Neural cell (in vitro differentiated cells): ENCODE results near the gene ARHGEF2. TPM values are rescaled to one million over a fixed set of nuclear protein-coding genes. Genes with fewer than 3 reads are reported as not detected.

ENCODE experiments used
- H2AFZ ChIP-seq: fragments of 200-600, 300-800 bp; sonication (generic), shearing (Covaris generic); 2 replicates; pipeline ENCODE4 v1.6.0; 2014; ENCODE audit warnings: low read depth, mild to moderate bottlenecking, antibody characterized with exemption, low read length, moderate library complexity
- H3F3A ChIP-seq: fragments of 200-600 bp; shearing (Covaris generic); 2 replicates; pipeline ENCODE4 v1.6.1; 2016; ENCODE audit warnings: mild to moderate bottlenecking, moderate library complexity, mixed read lengths, antibody characterized with exemption, low read length; ENCODE audit not compliant: insufficient read depth, poor library complexity, severe bottlenecking
- H3K27ac ChIP-seq: fragments of 200-600, 300-800 bp; sonication (generic), shearing (Covaris generic); 2 replicates; pipeline ENCODE4 v1.5.1; 2014; ENCODE audit warnings: mild to moderate bottlenecking, low read length, moderate library complexity
- H3K27me3 ChIP-seq: fragments of 300-800, 200-600 bp; sonication (generic), shearing (Covaris generic); 2 replicates; pipeline ENCODE4 v1.6.0; 2014; ENCODE audit warnings: mild to moderate bottlenecking, low read depth, low read length, moderate library complexity; ENCODE audit not compliant: insufficient read depth
- H3K36me3 ChIP-seq: fragments of 300-800, 200-600 bp; sonication (generic), shearing (Covaris generic); 2 replicates; pipeline ENCODE4 v1.5.1; 2014; ENCODE audit warnings: mild to moderate bottlenecking, antibody characterized with exemption, low read length, moderate library complexity; ENCODE audit not compliant: insufficient read depth
- H3K4me2 ChIP-seq: fragments of 300-800, 200-600 bp; sonication (generic), shearing (Covaris generic); 2 replicates; pipeline ENCODE4 v1.6.0; 2014; ENCODE audit warnings: mild to moderate bottlenecking, low read length
- H3K4me3 ChIP-seq: fragments of 300-800, 200-600 bp; sonication (generic), shearing (Covaris generic); 2 replicates; pipeline ENCODE4 v1.5.1; 2014; ENCODE audit warnings: mild to moderate bottlenecking, low read length, moderate library complexity
- H3K79me2 ChIP-seq: fragments of 200-600 bp; shearing (Covaris generic); replicated peaks from 2 replicates; pipeline ENCODE4 v1.6.0; 2014; ENCODE audit warnings: mild to moderate bottlenecking, low read length, moderate library complexity; ENCODE audit not compliant: insufficient read depth
- H3K9ac ChIP-seq: fragments of 300-800, 200-600 bp; sonication (generic), shearing (Covaris generic); 2 replicates; pipeline ENCODE4 v1.6.1; 2016; ENCODE audit warnings: mild to moderate bottlenecking, low read length, mixed read lengths
- H3K9me2 ChIP-seq: fragments of 200-600 bp; shearing (Covaris generic); 2 replicates; pipeline ENCODE4 v1.6.1; 2016; ENCODE audit warnings: mild to moderate bottlenecking, low read length, mixed read lengths; ENCODE audit not compliant: insufficient read depth
- H3K9me3 ChIP-seq: fragments of 200-600, 300-800 bp; sonication (generic), shearing (Covaris generic); 2 replicates; pipeline ENCODE4 v1.6.1; 2016; ENCODE audit warnings: mild to moderate bottlenecking, mixed run types, low read length, moderate library complexity, mixed read lengths
- H4K20me1 ChIP-seq: fragments of 200-600 bp; shearing (Covaris generic); 2 replicates; pipeline ENCODE4 v1.6.1; 2016; ENCODE audit warnings: mild to moderate bottlenecking, mixed run types; ENCODE audit not compliant: insufficient read depth
- EP300 ChIP-seq: fragments of 450-650 bp; conservative IDR thresholded peaks from 2 replicates; pipeline ENCODE4 v1.6.1; 2014; ENCODE audit warnings: antibody characterized with exemption, mild to moderate bottlenecking, moderate library complexity; ENCODE audit not compliant: poor library complexity, severe bottlenecking
- EZH2 ChIP-seq: fragments of 200-600, 300-800 bp; shearing (Covaris generic), sonication (generic); IDR thresholded peaks from 2 replicates; pipeline ENCODE4 v1.6.1; 2014; ENCODE audit warnings: antibody characterized with exemption, low read length, borderline replicate concordance, mild to moderate bottlenecking; ENCODE audit not compliant: insufficient read depth, poor library complexity, severe bottlenecking
- MXI1 ChIP-seq: fragments of 450-650 bp; conservative IDR thresholded peaks from 2 replicates; pipeline ENCODE4 v1.6.1; 2014; ENCODE audit warnings: antibody characterized with exemption, mild to moderate bottlenecking; ENCODE audit not compliant: poor library complexity, severe bottlenecking
- POLR2AphosphoS5 ChIP-seq: IDR thresholded peaks from 2 replicates; pipeline ENCODE4 v1.6.1; 2012
- RAD21 ChIP-seq: fragments of 450-650 bp; conservative IDR thresholded peaks from 2 replicates; pipeline ENCODE4 v1.6.1; 2014; ENCODE audit warnings: antibody characterized with exemption, mild to moderate bottlenecking, moderate library complexity
- SMC3 ChIP-seq: fragments of 450-650 bp; conservative IDR thresholded peaks from 2 replicates; pipeline ENCODE4 v1.6.1; 2014; ENCODE audit warnings: antibody characterized with exemption, mild to moderate bottlenecking, moderate library complexity; ENCODE audit not compliant: poor library complexity
- TAF1 ChIP-seq: IDR thresholded peaks from 2 replicates; pipeline ENCODE4 v1.6.1; 2012; ENCODE audit warnings: low read depth
- polyA plus RNA-seq: library from polyadenylated mRNA; depleted of rRNA; stranded (reverse); fragments of >200 nt; gene quantifications from 2 replicates; pipeline ENCODE4 v1.2.3, GENCODE V29; 2014
- TF ChIP-seq, protein P1 (sequence below): fragments of 450-650 bp; IDR thresholded peaks from 2 replicates; pipeline ENCODE4 v1.5.1; 2014; ENCODE audit warnings: antibody characterized with exemption, mild to moderate bottlenecking, moderate library complexity; ENCODE audit not compliant: poor library complexity, severe bottlenecking
- TF ChIP-seq, protein P2 (sequence below): IDR thresholded peaks from 2 replicates; pipeline ENCODE4 v1.6.1; 2012; ENCODE audit warnings: borderline replicate concordance

Gene ARHGEF2
- polyA plus RNA-seq, 1 donor from 2014 or later: 45.1 TPM

DNA sequence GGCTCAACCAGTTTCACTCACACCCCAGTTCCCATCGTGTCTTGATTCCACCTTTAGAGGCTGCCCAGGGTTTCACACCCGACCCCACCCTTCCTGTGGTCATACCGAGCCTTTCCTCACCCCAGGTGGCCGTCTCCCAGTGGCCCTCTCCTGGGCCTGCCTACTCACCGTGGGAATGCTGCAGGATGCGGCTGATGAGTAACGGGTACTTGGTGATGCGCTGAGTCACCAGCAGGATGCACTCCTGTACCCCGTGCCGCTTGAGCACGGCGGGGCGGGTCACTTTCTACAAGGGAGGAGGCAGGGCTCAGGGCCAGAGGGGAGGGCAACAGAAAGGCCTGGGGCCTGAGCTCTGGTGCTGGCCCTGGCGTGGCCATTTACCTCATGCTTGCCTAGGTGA is 16.4 kb downstream of the ARHGEF2 start:
- Histone ChIP-seq H3K4me3 (no peak overlapping the region), H3K9me2 (no peaks in the 10 kb centered on the region), H3K27me3 (no peaks in the 10 kb centered on the region), H3K36me3 (peaks cover 8% of the 10 kb centered on the region), H4K20me1 (no peaks in the 10 kb centered on the region), H3K27ac (no peak overlapping the region), H3F3A (no peaks in the 10 kb centered on the region), H3K79me2 (no peaks in the 10 kb centered on the region), H3K9me3 (no peaks in the 10 kb centered on the region), H3K4me2 (no peak overlapping the region), H3K9ac (no peak overlapping the region), H2AFZ (no peak overlapping the region)
- TF ChIP-seq MXI1 (no peak), RAD21 (no peak), TAF1 (no peak), SMC3 (no peak), EP300 (no peak), POLR2AphosphoS5 (no peak), EZH2 (no peak)
- TF ChIP-seq, protein P1, sequence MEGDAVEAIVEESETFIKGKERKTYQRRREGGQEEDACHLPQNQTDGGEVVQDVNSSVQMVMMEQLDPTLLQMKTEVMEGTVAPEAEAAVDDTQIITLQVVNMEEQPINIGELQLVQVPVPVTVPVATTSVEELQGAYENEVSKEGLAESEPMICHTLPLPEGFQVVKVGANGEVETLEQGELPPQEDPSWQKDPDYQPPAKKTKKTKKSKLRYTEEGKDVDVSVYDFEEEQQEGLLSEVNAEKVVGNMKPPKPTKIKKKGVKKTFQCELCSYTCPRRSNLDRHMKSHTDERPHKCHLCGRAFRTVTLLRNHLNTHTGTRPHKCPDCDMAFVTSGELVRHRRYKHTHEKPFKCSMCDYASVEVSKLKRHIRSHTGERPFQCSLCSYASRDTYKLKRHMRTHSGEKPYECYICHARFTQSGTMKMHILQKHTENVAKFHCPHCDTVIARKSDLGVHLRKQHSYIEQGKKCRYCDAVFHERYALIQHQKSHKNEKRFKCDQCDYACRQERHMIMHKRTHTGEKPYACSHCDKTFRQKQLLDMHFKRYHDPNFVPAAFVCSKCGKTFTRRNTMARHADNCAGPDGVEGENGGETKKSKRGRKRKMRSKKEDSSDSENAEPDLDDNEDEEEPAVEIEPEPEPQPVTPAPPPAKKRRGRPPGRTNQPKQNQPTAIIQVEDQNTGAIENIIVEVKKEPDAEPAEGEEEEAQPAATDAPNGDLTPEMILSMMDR: no peak
- TF ChIP-seq, protein P2, sequence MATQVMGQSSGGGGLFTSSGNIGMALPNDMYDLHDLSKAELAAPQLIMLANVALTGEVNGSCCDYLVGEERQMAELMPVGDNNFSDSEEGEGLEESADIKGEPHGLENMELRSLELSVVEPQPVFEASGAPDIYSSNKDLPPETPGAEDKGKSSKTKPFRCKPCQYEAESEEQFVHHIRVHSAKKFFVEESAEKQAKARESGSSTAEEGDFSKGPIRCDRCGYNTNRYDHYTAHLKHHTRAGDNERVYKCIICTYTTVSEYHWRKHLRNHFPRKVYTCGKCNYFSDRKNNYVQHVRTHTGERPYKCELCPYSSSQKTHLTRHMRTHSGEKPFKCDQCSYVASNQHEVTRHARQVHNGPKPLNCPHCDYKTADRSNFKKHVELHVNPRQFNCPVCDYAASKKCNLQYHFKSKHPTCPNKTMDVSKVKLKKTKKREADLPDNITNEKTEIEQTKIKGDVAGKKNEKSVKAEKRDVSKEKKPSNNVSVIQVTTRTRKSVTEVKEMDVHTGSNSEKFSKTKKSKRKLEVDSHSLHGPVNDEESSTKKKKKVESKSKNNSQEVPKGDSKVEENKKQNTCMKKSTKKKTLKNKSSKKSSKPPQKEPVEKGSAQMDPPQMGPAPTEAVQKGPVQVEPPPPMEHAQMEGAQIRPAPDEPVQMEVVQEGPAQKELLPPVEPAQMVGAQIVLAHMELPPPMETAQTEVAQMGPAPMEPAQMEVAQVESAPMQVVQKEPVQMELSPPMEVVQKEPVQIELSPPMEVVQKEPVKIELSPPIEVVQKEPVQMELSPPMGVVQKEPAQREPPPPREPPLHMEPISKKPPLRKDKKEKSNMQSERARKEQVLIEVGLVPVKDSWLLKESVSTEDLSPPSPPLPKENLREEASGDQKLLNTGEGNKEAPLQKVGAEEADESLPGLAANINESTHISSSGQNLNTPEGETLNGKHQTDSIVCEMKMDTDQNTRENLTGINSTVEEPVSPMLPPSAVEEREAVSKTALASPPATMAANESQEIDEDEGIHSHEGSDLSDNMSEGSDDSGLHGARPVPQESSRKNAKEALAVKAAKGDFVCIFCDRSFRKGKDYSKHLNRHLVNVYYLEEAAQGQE: no peak

DNA sequence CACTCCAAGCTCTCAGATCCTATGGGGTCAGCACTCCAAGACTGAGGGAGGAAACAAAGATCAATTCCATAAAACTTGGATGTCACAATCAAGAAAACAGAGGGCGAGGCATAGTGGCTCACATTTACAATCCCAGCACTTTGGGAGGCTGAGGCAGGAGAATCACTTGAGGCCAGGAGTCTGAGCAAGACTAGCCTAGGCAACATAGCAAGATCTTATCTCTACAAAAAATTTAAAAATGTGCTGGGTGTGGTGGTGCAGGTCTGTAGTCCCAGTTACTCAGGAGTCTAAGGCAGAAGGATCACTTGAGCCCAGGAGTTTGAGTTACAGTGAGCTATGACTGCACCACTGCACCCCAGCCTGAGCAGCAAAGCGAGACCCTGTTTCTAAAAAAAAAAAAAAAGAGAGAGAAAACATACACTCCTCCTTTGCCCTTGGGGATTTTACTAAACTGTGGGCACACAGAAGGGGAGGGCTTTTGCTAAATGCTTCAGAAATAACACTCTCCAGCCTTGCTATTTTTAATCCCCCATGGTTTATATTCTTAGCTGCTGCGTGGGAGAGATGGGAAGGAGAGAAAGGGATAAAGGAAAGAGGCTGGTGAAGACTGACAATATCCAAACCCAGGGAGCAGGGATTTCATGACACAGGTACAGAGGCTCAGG is 18.1 kb downstream of the ARHGEF2 start:
- H3K4me2 ChIP-seq: no peak overlapping the region
- H3K36me3 ChIP-seq: peaks cover 8% of the 10 kb centered on the region
- H4K20me1 ChIP-seq: no peaks in the 10 kb centered on the region
- H3K79me2 ChIP-seq: no peaks in the 10 kb centered on the region
- no peaks in the 10 kb centered on the region for H3K27me3 ChIP-seq
- no peak for TF ChIP-seq TAF1
- TF ChIP-seq SMC3: no peak
- no peak for TF ChIP-seq MXI1
- no peak for TF ChIP-seq EP300
- TF ChIP-seq, protein P1: no peak
- no peak for TF ChIP-seq EZH2
- no peak for TF ChIP-seq RAD21
- no peak for TF ChIP-seq POLR2AphosphoS5
- TF ChIP-seq, protein P2: no peak
- no peak overlapping the region for H3K9ac ChIP-seq
- no peak overlapping the region for H2AFZ ChIP-seq
- H3F3A ChIP-seq: no peaks in the 10 kb centered on the region
- no peak overlapping the region for H3K4me3 ChIP-seq
- H3K9me2 ChIP-seq: no peaks in the 10 kb centered on the region
- no peak overlapping the region for H3K27ac ChIP-seq
- no peaks in the 10 kb centered on the region for H3K9me3 ChIP-seq
